GM13976 (cell line): ENCODE data around the gene CALML4.

Source experiments
- DNase-seq: peaks from one replicate; pipeline ENCODE4 v3.0.0; 2012; ENCODE audit warnings: low spot score
- CTCF ChIP-seq: IDR thresholded peaks from 2 replicates; pipeline ENCODE4 v1.5.1; 2012; ENCODE audit warnings: borderline replicate concordance, mild to moderate bottlenecking; ENCODE audit not compliant: insufficient read depth; ENCODE audit errors: extremely low read depth, missing control alignments, control extremely low read depth
- in situ Hi-C: fragments of 300-500 bp; cut with MboI; formaldehyde crosslinking; loops from one replicate; pipeline ENCODE4 v1.12.0; 2022; ENCODE audit warnings: low sequenced_read_pairs, mixed read lengths, inconsistent platforms; ENCODE audit not compliant: unreplicated experiment

The CALML4 gene

GRCh38 chr15:68210821-68211655 is 5.9 kb upstream of the CALML4 start:
- DNase-seq: peak; percentile 82
- in situ Hi-C loops: no loop called here
- peak; percentile 70 for TF ChIP-seq CTCF

- no peak for TF ChIP-seq CTCF
- DNase-seq: no peak
- in situ Hi-C loops: no loop called here
Measured at GRCh38 chr15:68210409-68210756, 5.3 kb upstream of the CALML4 start.

DNA sequence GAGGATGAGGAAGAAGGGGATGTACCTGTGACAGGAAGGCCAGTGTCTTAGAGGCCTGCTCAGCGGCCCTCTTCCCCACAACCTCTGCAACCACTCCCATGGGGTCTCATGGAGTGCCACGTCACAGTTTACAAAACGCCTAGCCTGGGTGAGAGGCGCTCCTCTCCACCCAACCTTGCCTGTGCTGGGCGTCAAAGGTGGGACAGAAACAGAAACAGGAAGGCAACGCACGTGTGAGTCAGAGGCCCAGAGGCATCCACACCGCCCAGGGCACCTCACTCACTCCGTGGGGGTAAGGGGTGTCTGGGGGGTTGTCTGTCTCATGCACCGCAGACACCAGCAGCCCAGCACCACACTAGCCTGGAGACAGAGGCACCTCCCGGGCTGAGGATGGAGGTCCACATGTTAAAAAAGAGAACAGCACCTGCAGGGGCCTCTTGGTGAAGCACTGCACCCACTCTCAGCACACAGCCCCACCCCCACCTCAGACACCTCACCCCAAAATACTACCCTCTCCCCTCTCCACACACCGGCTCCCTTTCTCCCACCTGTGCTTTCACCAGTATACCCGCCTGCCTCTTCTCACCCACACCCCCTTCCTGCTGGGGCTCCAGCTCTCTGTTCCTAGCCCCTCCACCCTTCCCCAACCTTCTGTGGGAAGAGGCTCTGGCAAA is 4.7 kb upstream of the CALML4 start:
- TF ChIP-seq CTCF: no peak
- DNase-seq: peak; percentile 73
- in situ Hi-C loops: no loop called here

GRCh38 chr15:68209272-68209671 is 4.1 kb upstream of the CALML4 start:
- no peak for DNase-seq

DNA sequence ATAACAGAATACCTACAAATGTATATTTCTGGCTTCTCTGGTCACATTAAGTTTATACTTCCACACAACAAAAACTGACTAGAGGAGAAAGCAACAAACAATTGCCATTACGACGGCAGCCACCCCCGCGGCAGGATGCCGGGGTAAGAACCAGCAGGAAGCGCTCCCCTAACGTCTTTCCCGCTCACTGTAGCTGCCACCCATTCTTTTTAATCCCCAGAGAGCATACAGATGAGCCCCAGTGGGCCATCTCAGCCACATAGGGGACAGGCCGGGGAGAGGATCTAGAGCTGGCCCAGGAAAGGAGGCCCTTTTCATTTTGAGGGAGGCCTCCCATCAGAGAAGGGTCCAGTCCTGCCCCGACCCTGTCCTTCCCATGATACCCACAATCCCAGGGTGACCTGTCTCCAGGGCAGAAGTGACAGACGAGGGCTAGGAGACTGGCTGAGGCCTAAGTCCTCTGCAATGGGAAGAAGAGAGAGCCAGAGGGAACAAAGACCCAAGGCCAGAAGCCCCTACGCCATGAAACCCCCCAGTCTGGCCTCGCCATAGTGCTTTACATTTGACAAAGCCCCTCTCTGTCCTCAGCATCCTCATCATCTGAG is 3.6 kb upstream of the CALML4 start:
- no peak for TF ChIP-seq CTCF
- in situ Hi-C loops: no loop called here
- peak; percentile 49 for DNase-seq

More at GRCh38 chr15:68209272-68209671, 4.1 kb upstream of the CALML4 start:
- TF ChIP-seq CTCF: no peak
- in situ Hi-C loops: no loop called here

- no peak for DNase-seq
- no peak for TF ChIP-seq CTCF
- in situ Hi-C loops: no loop called here
Measured at GRCh38 chr15:68208136-68208535, 3.0 kb upstream of the CALML4 start.
